HG03457 (cell line): ENCODE results near the gene NACC1.

Experiments
- ATAC-seq: cut with Tn5 transposase; IDR thresholded peaks from one replicate; pipeline ENCODE4 v1.9.1; 2021; ENCODE audit warnings: moderate number of reproducible peaks; ENCODE audit not compliant: unreplicated experiment

The NACC1 gene

GRCh38 chr19:13118424-13119193 is 545 bp downstream of the NACC1 start:
- peak; percentile 2 for ATAC-seq

GRCh38 chr19:13119627-13120026 is 1.6 kb downstream of the NACC1 start:
- no peak for ATAC-seq

- ATAC-seq = no peak
These were observed 2.0 kb downstream of the NACC1 start for GRCh38 chr19:13120031-13120430.

GRCh38 chr19:13120817-13121216 is 2.8 kb downstream of the NACC1 start:
- no peak for ATAC-seq

- ATAC-seq = no peak
These were observed 3.6 kb downstream of the NACC1 start for GRCh38 chr19:13121551-13122274.

- ATAC-seq = no peak
These were observed 4.3 kb downstream of the NACC1 start for GRCh38 chr19:13122275-13122878.

- ATAC-seq = no peak
These were observed 5.2 kb downstream of the NACC1 start for GRCh38 chr19:13122980-13123957.

- no peak for ATAC-seq
These were observed 9.0 kb downstream of the NACC1 start for GRCh38 chr19:13127051-13127450.

- ATAC-seq = no peak
These were observed 9.9 kb downstream of the NACC1 start for GRCh38 chr19:13127811-13128575.

GRCh38 chr19:13128583-13128982 is 10.5 kb downstream of the NACC1 start:
- no peak for ATAC-seq

- no peak for ATAC-seq
These were observed 11.3 kb downstream of the NACC1 start for GRCh38 chr19:13129384-13129783.

- ATAC-seq = no peak
These were observed 12.9 kb downstream of the NACC1 start for GRCh38 chr19:13130886-13131490.

- ATAC-seq = no peak
These were observed 14.6 kb downstream of the NACC1 start for GRCh38 chr19:13132471-13133180.

- ATAC-seq = no peak
These were observed 15.3 kb downstream of the NACC1 start for GRCh38 chr19:13133241-13133870.

- ATAC-seq = no peak
These were observed 16.6 kb downstream of the NACC1 start for GRCh38 chr19:13134626-13135025.

- ATAC-seq = no peak
These were observed 17.3 kb downstream of the NACC1 start for GRCh38 chr19:13135068-13136062.

- ATAC-seq = no peak
These were observed 19.3 kb downstream of the NACC1 start for GRCh38 chr19:13137290-13137794.
